ENCODE measurements around the gene VTI1B.
A peak's percentile ranks its signal among the peaks of the same experiment; 100 is the strongest.
"Not testable (repeated sequence)": the region's sequence is repeated elsewhere in the genome, so short reads cannot be mapped to it uniquely, and the experiment has no call there.

VTI1B gene, protein sequence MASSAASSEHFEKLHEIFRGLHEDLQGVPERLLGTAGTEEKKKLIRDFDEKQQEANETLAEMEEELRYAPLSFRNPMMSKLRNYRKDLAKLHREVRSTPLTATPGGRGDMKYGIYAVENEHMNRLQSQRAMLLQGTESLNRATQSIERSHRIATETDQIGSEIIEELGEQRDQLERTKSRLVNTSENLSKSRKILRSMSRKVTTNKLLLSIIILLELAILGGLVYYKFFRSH

DNA sequence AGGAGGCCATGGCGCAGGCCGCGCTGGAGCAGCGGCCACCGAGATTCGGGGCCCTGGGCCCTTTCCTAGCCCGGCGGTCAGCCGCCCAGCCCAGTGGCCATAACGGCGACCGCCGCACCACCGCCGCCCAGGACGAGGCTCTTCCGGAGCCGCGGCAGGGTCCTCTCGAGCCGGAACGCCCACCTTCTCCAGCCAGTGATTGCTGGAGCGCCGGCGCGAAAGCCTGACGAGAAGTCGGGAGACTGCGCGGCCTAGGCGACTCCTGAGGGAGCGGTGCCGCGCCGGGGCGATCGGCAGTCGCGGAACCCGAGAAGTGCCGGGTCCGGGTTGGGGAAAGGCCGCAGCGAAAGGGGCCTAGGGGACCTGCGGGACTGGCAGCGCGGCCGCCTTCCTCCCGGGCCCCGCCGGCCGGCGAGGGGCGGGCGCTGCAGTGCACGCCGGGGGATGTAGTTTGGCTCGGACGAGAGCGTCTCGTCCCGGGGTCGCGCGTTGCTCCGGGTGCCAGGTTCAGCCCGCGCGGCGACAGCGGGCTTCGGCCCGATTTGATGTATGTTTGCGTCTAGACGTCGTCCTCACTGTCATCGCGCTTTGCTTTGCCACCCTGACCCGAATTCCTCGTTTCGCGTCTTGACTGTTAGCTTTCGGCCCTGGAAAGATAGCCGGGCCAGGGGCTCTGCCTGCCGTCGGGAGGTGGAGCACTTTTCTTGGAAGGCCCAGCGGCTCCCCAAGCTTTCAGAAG, at the start of gene VTI1B:
Gene VTI1B (minus strand): TSS at position 153 of the 739 bp plus-strand sequence. CDS start 143 bp downstream, at position 10.
- peak; percentile 52 to 89 for DNase-seq

DNA sequence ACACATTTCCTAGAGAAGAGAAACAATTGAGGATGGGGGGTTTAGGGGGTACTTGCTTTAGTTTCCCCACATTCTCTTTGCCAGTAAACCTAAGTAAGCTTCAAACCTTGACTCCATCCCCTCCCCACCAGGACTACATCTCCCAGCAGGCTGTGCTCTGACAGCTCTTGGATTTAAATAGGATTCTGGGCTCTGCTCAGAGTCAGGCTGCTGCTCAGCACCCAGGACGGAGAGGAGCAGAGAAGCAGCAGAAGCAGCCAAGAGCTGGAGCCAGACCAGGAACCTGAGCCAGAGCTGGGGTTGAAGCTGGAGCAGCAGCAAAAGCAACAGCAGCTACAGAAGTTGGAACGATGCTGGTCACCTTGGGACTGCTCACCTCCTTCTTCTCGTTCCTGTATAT, 47.9 kb upstream of the VTI1B start:
- DNase-seq = peak; percentile 23 to 52

DNA sequence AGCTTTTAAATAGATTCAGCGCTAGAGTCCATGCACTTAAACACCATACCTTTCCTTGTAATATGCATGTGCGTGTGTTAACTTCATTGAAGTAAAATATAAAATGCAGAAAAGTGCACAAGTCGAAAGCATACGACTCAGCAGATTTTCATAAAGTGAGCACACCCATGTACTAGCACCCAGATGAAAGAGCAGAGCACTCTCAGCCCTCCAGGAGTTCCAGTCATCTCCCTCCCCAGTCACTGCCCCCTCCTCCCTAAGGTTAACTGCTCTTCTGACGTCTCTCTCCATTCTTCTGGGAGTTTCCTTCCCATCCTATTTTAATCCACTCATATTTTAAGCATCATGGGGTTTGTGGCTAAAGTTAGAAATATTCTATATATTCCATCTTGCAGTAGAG, 47.4 kb upstream of the VTI1B start:
- DNase-seq = no peak

DNA sequence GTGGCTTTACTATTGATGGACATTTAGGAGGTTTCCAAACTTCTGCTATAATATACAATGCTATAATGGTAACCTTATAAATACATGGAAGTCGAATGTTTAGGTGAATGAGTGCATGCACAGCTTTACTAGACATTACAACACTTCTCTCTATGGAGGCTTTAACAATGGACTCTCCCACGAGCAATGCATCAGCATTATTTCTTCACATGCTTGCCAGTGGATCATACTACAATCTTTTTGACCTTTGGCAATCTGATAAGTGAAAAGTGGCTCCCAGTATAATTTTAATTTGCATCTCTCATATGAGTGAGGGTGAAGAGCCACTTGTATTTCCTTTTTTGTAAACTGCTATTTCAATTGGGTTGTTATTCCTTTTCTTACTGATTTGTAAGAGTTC, 45.4 kb upstream of the VTI1B start:
- DNase-seq = peak in 1 of 2 experiments; percentile 11

DNA sequence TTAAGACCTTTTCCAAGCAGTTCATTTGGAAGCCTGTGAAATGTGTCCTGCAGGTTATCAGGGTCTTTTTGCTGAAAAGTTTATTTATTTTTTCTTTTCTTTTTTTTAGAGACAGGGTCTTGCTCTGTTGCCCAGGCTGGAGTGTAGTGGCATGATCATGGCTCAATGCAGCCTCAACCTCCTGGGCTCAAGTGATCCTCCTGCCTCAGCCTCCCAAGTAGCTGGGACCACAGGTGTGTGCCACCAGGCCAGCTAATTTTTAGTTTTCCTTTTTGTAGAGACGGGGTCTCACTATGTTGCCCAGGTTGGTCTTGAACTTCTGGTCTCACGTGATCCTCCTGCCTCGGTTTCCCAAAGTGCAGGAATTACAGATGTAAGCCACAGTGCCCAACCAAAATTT, 45.0 kb upstream of the VTI1B start:
- not testable (repeated sequence) for DNase-seq

DNA sequence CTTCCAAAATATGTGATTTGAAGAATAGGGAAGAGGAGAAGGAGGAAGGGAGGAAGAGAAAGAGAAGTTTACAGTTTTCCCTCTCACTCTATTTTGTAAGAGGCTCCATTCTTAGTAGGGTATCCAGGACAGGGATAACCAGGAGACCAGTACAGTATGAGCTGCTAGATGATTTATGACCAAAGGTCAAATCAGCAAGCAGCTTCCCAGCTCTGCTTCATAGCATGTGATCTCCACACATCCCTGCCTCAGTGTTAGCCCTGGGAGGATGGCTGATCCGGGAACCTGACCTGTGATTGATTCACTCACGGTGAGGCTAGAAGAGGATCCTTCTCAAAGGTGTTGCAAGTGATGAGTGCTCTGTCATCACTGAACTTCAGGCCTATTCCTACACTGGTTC, 43.8 kb upstream of the VTI1B start:
- no peak for DNase-seq

DNA sequence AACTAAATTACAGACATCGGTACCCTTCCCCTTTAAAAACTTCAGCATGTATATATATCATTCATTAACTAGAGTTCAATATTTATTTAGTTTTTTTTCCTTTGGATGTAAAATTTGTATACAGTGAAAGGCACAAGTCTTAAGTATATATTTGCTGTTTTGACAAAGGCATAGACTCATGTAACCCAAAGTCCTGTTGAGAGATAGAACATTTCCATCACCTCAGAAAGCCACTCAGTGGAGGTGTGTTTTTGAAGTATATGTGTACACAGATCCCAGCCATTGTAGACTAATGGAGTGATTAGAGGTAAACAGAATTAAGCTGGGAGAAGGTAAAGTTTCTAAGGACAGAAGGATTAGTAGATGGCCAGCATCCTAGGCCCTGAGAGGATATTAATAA, 42.6 kb upstream of the VTI1B start:
- DNase-seq = no peak

DNA sequence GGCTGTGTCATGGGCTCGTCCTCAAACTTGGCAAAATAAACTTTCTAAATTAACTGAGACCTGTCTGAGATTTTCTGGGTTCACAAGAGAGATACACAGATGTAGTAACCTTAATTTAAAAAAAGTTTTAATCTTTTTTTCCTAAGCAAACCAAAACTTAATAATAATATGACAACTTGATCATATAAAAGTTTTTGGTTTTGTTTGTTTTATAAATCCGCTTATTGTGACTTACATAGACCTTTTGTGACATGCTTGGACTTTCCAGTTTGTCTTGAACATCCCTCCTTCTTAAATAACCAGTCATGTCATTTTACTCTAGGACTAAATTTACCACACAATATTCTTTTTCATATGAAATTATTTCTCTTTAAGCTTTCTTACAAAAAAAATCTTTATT, 35.8 kb upstream of the VTI1B start:
- no peak for DNase-seq

DNA sequence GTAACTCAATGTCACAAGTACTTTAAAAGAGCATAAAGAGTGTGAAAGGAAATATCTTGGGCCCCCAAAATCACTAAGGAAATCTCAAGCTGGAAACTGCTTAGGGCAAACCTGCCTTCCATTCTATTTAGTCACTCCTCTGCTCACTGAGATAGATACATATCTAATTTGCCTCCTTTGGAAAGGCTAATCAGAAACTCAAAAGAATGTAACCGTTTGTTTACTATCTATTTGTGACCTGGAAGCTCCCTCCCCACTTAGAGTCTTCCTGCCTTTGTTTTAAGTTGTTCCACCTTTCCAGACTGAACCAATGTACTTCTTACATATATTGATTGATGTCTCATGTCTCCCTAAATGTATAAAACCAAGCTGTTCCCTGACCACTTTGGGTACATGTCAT, 35.4 kb upstream of the VTI1B start:
- not testable (repeated sequence) for DNase-seq

DNA sequence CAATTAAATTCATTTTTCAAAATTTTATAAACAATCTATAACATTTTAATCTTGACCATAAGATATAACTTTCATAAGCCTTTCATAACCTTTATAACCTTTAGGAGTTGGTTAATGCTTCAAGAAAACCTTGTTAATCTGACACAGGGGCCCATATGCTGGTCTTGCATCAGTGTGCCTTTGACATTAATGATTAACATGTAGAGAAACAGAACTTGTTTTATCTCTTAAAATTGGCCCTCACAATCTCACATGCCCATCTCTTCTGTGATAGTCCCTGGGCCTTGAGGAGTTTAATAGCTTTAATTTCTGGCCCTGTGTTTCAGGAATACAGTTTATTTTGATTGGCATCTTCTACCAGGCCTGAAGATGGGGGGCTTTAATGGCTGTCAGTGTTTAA, 34.9 kb upstream of the VTI1B start:
- not testable (repeated sequence) for DNase-seq

DNA sequence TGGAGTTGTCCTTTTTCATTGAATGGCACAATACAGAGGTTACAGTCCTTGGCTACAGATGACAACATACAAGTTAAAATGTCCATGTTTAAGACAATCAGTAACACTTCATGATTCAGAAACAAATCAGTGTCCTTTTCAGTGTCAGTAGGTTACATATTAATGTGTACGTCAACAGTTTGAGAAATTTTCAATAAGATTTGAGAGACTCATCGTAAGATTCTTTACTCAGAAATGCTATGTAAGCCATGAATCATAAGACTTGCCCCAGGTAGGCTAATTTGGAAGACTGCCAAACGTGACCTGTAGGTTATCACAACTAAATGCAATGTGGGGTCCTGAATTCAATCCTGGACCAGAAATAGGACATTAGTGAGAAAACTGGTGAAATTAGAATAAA, 30.8 kb upstream of the VTI1B start:
- DNase-seq = no peak

DNA sequence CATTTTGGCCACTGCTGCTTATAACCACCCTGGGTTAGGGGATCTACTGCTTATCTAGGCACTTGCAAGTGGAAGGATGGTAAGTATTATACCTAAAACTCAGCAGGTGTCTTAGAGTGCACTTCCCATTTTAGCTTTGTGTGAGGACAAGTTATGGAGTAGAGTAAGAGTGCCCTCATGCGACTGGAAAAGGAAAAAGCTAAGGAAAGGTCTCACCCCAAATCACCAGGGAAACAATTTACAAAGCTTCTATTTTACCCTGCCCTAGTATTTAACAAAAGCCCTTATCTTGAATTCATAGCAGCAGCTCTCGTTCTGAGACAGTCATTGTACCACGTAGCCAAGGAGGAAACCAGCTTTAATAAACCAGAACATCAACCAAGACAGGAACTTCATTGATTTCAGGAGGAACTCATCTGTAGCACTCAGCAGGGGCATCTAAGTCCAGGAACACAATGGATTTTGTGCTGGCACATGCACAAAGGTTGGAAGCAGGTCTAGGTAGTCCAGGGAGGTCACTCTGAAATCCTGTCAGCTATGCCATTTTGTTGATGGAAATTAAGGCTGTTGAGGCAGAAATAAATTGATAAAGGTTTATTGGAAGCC, 30.2 kb upstream of the VTI1B start:
- DNase-seq = peak; percentile 21 to 66

DNA sequence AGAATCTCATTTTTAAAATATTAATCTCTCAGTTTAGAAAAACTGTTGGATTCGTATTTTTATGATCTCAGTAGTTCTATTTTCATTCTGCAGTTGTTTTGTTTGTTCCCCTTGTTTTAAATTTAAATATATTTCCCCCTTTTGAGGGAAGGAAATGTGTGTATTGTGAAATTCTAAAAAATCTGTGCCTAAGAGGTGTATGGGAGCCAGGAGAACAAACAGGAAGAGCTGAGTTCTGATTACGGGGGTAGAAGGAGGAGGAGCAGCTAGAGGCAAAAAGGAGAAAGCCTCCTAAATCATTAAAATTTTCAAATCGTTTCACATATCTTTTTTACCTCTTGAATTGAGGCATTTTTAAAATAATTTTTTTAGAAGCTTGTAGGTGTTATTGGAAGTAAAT, 29.6 kb upstream of the VTI1B start:
- DNase-seq = no peak

DNA sequence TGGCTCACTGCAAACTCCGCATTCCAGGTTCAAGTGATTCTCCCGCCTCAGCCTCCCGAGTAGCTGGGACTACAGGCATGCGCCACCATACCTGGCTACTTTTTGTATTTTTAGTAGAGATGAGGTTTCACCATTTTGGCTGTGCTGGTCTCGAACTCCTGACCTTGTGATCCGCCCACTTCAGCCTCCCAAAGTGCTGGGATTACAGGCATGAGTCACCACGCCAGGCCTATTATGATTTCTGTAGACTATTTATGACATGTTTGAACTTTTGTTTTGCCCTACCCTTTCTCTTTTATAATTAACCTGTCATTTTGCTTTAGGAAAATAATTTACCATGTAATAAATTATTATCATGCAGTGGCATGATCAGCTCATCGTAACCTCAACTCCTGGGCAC, 27.1 kb upstream of the VTI1B start, which contains the start of gene RDH12:
Gene RDH12 (plus strand): TSS at position 395 of the 400 bp plus-strand sequence. CDS start 20,757 bp downstream, outside the sequence.
- DNase-seq = not testable (repeated sequence)

DNA sequence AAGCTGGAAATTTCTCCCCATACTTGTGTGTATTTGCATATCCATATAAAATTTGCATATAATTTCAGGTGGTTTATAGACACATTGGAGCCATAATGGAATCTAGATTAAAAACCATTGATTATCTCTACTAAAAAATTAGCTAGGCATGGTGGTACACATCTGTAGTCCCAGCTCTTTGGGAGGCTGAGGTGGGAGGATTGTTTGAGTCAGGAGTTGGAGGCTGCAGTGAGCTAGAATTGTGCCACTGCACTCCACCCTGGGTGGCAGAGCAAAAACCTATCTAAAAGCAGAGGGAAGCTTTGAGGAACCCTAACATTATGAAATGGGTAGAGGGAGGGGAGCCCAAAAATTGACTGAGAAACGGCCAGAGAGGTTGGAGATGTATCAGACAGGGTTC, 23.7 kb upstream of the VTI1B start:
- no peak for DNase-seq

DNA sequence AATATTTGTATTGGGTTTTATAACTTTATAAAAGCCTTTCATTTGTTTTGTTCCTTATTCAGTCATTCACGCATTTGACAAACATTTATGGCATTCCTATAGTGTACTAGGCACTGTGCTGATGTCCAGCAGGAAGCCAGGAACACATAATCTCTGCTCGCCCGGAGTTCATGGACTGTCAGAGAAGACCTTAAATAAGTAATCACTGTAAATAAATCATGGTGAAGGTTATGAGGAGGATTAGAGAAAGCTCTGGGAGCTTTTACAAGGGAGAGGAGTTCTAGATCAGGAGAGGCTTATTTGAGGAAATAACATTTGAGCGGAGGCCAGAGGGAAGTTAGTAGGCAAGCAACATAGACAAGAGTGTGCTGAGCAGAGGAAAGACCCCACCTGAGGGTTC, 22.6 kb upstream of the VTI1B start:
- DNase-seq = no peak

DNA sequence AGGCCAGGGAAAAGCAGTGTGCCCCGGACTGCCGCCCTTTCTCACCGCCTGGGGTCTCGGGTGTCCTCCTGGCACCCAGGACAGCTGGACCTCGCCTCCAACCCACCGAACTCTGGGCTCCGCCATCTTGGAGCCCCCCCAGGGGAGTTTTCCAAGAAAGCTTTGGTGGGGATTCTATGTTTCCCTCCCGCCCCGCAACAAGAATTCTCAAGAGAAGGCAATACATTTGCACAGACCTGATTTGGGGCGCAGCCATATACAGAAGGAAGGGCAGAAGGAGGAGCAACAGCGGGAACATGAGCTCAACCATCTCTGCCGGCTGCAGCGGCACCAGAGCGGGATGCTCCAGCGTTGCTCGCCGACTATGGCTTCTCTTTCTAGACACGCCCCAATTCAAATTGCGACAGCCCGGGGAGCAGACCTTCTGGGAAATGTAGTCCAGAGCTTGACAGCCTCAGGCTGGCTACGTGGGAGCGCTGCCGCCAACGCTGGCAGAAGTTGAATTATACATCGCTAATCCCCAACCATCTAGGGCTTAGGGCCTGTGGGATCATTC, 21.0 kb upstream of the VTI1B start, which contains the start of gene RDH11:
Gene RDH11 (minus strand): TSS at position 371 of the 556 bp plus-strand sequence. CDS start 61 bp downstream, at position 310.
- peak; percentile 89 to 94 for DNase-seq

DNA sequence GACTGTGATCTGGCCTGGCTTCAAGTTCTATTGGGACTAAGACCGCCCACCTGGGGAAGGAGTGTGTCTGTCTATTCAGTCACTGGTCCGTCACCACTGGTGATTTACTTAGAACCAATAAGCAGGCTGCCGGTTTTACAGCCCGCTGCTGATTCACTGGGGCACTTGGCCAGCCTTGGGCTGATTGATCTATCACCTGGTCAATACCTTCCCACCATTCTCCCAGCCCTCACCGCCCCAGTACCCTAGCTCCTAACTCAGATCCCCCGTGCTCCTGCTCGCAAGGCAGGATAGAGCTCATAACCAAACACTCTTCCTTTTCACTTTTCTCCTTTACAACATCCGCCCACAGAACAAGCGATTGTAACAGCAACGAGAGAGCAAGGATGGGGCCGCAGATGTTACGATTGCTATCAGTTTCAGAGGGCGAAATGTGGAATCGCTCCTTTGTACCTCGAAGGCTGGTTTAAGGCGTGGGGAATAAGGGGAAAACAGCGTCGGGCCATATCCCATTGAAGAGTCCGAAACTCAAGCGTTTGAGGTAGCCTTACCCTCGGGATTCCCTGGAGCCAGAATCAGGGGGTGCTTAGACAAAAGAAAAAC, 20.5 kb upstream of the VTI1B start:
- DNase-seq = peak; percentile 71 to 88

DNA sequence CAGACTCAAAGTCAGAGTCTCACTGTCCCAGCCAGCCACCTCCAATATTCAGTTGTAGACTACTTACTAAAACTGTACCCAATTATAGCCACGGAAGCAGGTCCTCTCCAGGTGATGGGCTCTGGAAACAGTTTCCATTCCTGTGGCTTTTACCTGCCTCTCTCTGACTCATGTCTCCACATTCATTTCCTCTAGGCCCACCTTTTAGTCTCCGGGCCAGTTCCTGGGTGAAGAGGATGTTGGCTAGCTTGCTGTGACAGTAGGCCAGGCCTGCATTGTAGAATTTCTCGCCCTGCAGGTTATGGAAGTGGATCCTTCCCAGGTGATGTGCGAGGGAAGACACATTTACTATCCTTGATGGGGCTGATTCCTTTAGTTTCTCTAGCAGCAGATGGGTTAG, 15.6 kb upstream of the VTI1B start:
- no peak for DNase-seq

DNA sequence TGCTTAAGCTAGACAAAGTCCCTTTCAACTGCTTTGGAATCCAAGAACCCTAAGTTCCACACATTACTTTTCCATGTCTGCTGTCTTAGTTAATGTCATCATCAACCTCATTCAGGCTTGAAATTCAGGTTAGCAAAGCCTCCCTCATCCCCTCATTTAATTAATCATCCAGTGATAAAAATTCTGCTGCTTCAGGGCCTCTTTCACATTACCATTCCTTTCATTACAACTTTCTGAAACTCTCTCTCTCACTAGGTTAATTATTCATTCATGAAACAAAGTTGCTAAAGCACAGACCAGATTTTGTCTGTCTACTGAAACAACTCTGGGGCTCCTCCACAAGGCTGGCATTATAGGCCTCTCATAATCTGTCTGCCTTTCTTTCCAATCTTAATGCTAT, 9.4 kb upstream of the VTI1B start:
- no peak for DNase-seq

DNA sequence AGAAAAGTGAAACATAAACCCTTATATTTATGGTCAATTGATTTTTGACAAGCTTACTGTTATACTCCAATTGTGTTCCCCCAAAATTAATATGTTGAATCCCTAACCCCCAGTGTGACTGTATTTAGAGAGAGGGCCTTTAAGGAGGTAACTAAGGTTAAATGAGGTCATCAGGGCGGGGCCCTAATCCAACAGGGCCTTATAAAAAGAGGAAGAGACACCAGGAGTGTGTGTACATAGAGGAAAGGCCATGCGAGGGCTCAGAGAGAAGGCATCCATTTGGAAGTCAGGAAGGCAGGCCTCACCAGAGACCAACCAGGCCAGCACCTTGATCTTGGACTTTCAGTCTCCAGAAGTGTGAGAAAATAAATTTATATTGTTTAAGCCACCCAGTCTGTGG, 6.5 kb upstream of the VTI1B start:
- DNase-seq = no peak

DNA sequence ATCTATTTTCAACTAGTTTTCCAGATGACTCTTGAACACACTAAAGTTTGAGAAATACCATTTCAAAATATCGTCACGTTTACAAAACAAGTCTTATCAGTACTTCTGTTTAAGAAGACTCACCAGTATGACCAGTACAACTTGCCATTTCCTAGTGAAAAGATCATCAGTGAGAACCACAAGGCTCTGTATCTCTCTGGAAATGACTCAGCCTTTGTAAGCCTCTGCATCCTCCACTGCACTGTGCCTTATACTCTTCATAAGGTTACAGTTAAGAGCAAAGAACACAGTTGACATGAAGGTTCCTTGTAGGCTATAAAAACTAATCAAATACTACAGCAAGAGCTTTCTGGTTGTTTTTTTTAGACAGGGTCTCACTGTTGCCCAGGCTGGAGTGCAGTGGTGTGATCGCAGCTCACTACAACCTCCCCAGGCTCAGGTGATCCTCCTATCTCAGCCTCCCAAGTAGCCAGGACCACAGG, 5.7 kb upstream of the VTI1B start:
- DNase-seq = no peak

DNA sequence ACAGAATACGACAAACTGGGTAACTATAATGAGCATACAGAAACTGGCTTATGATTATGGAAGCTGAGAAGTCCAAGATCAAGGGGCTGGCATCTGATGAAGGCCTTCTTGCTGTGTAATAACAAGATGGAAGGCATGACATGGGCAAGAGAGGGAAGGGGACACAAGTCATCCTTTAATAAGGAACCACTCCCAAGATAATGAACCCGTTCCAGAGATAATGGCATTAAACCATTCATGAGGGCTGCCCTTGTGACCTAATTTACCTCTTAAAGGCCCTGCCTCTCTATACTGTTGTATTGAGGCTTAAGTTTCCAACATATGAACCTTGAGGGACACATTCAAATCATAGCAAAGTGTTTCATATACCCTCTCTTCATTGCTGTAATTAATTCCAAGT, 4.6 kb upstream of the VTI1B start:
- DNase-seq = no peak
